SK-N-SH treated with all-trans-retinoic acid at 6 μM for 48 hours (cell line): Measurements from ENCODE around the gene HYAL3.

Experiments used
- CSDC2 ChIP-seq: fragments of 250-450 bp; sonication (Bioruptor Pico); IDR thresholded peaks from 2 replicates; pipeline ENCODE4 v1.5.0; 2020; ENCODE audit warnings: mild to moderate bottlenecking, moderate library complexity
- CSRNP3 ChIP-seq: fragments of 250-450 bp; sonication (Bioruptor Pico); IDR thresholded peaks from 2 replicates; pipeline ENCODE4 v1.5.1; 2021; ENCODE audit warnings: mild to moderate bottlenecking, moderate library complexity
- ESRRG ChIP-seq: fragments of 250-450 bp; sonication (Bioruptor Pico); IDR thresholded peaks from 2 replicates; pipeline ENCODE4 v1.6.1; 2021; ENCODE audit warnings: mild to moderate bottlenecking
- POU6F1 ChIP-seq: fragments of 250-450 bp; sonication (Bioruptor Pico); IDR thresholded peaks from 2 replicates; pipeline ENCODE4 v1.8.0; 2021; ENCODE audit warnings: low read depth, mild to moderate bottlenecking, moderate library complexity, borderline replicate concordance
- RARB ChIP-seq: fragments of 250-450 bp; sonication (Bioruptor Pico); IDR thresholded peaks from 2 replicates; pipeline ENCODE4 v1.8.0; 2021; ENCODE audit warnings: mild to moderate bottlenecking, moderate library complexity
- ZFP3 ChIP-seq: fragments of 250-450 bp; sonication (Bioruptor Pico); IDR thresholded peaks from 2 replicates; pipeline ENCODE4 v1.5.0; 2020; ENCODE audit warnings: mild to moderate bottlenecking, moderate library complexity
- ZFP30 ChIP-seq: fragments of 450-650 bp; formaldehyde crosslinking; IDR thresholded peaks from 2 replicates; pipeline ENCODE4 v1.5.0; 2022; ENCODE audit warnings: mild to moderate bottlenecking, moderate library complexity
- ZNF8 ChIP-seq: fragments of 450-650 bp; formaldehyde crosslinking; IDR thresholded peaks from 2 replicates; pipeline ENCODE4 v1.5.0; 2020; ENCODE audit warnings: mild to moderate bottlenecking, moderate library complexity

GRCh38 chr3:50327943-50328691 is 28.9 kb upstream of the HYAL3 start, which contains the start of gene TUSC2:
- no peak for TF ChIP-seq CSRNP3
- TF ChIP-seq ZFP30, result no peak
- no peak for TF ChIP-seq RARB (CRISPR knock-in tag)
- TF ChIP-seq ZNF8 (CRISPR knock-in tag), result no peak
- no peak for TF ChIP-seq CSDC2 (CRISPR knock-in tag)
- TF ChIP-seq ESRRG (CRISPR knock-in tag), result no peak
- TF ChIP-seq POU6F1 (CRISPR knock-in tag), result no peak
- no peak for TF ChIP-seq ZFP3 (CRISPR knock-in tag)
